NCI-H460 (cell line): ENCODE measurements around the gene CYTH3. TPM values are rescaled to one million over a fixed set of nuclear protein-coding genes. Genes with fewer than 3 reads are reported as not detected.

Experiments used
- DNase-seq: peaks from one replicate; pipeline ENCODE4 v3.0.0-alpha.2; 2016; ENCODE audit warnings: low read depth; ENCODE audit errors: extremely low read depth
- small RNA-seq, 2 experiments: library from RNA; depleted of rRNA; stranded (forward); fragments of <200 nt; gene quantifications; one replicate each; pipeline ENCODE3, GENCODE V24; 2014
- total RNA-seq: library from RNA; depleted of rRNA; stranded (reverse); fragments of >200 nt; shearing (Covaris generic); gene quantifications from 2 replicates; pipeline ENCODE4 v1.2.3, GENCODE V29; 2014; rRNA removed

Gene CYTH3
- total RNA-seq, 1 experiment from 2014 or later, result 12.1 TPM

DNA sequence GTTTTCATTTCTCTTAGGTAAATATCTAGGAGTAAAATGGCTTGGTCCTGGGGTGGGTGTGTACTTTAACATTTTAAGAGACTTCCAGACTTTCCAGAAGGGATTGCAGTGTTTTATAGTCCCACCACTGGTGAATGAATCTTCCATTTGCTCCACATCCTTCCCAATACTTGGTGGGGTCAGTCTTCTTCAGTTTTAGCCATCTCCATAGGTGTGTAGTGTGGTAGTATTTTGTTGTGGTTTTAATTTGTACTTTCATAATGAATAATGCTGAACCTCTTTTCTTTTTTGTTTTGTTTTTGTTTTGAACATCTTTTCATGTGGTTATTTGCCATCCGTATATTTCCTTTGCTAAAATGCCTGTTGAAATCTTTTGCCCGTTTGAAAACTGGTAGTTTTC, 154.9 kb downstream of the CYTH3 start:
- no peak for DNase-seq

DNA sequence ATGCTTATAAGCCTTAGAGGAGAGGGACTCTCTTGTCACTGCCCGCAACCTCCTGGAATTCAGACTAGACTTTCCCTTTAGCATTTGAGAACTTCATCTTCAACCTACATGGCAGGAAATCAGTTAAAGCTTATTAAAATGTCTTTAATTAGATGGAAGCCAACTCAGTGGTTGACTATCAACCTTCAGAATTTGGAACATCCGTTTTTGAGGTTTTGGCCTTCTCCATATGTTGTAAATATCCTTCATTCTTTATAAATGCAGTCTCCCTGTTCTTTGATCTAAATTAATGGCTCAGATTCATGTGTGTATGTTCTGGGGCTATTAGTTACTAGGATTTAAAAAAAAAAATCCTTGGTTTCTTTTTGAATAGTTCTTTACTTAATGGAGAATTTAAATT, 156.2 kb downstream of the CYTH3 start:
- no peak for DNase-seq

Small RNAs within 50 kb of the gene (small RNA-seq; reads per million reads assigned to genes)
- gene RF00019, result 0 reads per million in 2 experiments

Other genes with a start within 250 kb of the CYTH3 start
- 0.46 and 0.72 TPM in 2 replicates for gene ANKRD61, start 241.2 kb downstream of the CYTH3 start, total RNA-seq
- 108 and 115 TPM in 2 replicates for gene EIF2AK1, start 213.4 kb downstream of the CYTH3 start, total RNA-seq
- gene USP42, start 167.7 kb downstream of the CYTH3 start, total RNA-seq, result 6.7 and 8.3 TPM in 2 replicates
- gene FAM220A, start 76.3 kb upstream of the CYTH3 start, total RNA-seq, result 20.7 and 21.4 TPM in 2 replicates
- 127 and 143 TPM in 2 replicates for gene RAC1, start 101.9 kb upstream of the CYTH3 start, total RNA-seq
- 8.7 and 9.8 TPM in 2 replicates for gene DAGLB, start 175.3 kb upstream of the CYTH3 start, total RNA-seq
- gene KDELR2, start 211.5 kb upstream of the CYTH3 start, total RNA-seq, result 122 and 128 TPM in 2 replicates